Esophagus muscularis mucosa (tissue), 3 donors: ENCODE data around the gene ACO2.

Experiments used
- CTCF ChIP-seq, 3 experiments: fragments of 200-600 bp in 2 of 3; fragments of 450-650 bp in 1 of 3; sonication (generic) in 2 of 3; IDR thresholded peaks; one replicate each; pipeline ENCODE4 v1.5.1; 2017 to 2019; ENCODE audit warnings: antibody characterized with exemption in 3 of 3, mild to moderate bottlenecking in 2 of 3, moderate library complexity in 1 of 3
- EP300 ChIP-seq: sonication (generic); formaldehyde crosslinking; IDR thresholded peaks from one replicate; pipeline ENCODE4 v1.6.1; 2017; ENCODE audit warnings: antibody characterized with exemption

GRCh38 chr22:41478891-41479521 lies 10.1 kb downstream of the ACO2 start:
- no peak for TF ChIP-seq CTCF (IDR thresholded peaks at IDR 0.05)
- no peak for TF ChIP-seq EP300
